HepG2 (cell line): Measurements from ENCODE around the gene TMEM143. TPM values are rescaled to one million over a fixed set of nuclear protein-coding genes. Genes with fewer than 3 reads are reported as not detected.

Source experiments
- ARID2 ChIP-seq: sonication (generic); formaldehyde crosslinking; IDR thresholded peaks from 2 replicates; pipeline ENCODE4 v1.8.1; 2022; ENCODE audit warnings: mild to moderate bottlenecking, missing genetic modification reagents, borderline replicate concordance
- FOXO1 ChIP-seq: sonication (generic); formaldehyde crosslinking; IDR thresholded peaks from 2 replicates; pipeline ENCODE4 v1.4.0; 2020; ENCODE audit warnings: missing genetic modification reagents
- HMGXB3 ChIP-seq: sonication (generic); formaldehyde crosslinking; IDR thresholded peaks from 2 replicates; pipeline ENCODE4 v1.4.0; 2020; ENCODE audit warnings: missing genetic modification reagents, borderline replicate concordance
- HNF4G ChIP-seq, 2 experiments: sonication (generic) in 1 of 2; formaldehyde crosslinking in 1 of 2; IDR thresholded peaks; 2 replicates each; pipeline versions ENCODE4 v1.4.0 to v1.6.1; 2011 to 2020; ENCODE audit warnings: borderline replicate concordance in 2 of 2, low read depth in 2 of 2, mild to moderate bottlenecking in 2 of 2, low read length in 1 of 2, missing genetic modification reagents in 1 of 2, moderate library complexity in 1 of 2
- JARID2 ChIP-seq: sonication (generic); formaldehyde crosslinking; IDR thresholded peaks from 2 replicates; pipeline ENCODE4 v1.8.1; 2023; ENCODE audit warnings: missing genetic modification reagents, inconsistent platforms; ENCODE audit not compliant: insufficient replicate concordance
- MIER3 ChIP-seq: IDR thresholded peaks from 2 replicates; pipeline ENCODE4 v1.6.1; 2016; ENCODE audit warnings: missing compliant biosample characterization, borderline replicate concordance
- PCBP1 ChIP-seq: fragments of 200-400 bp; formaldehyde crosslinking; IDR thresholded peaks from 2 replicates; pipeline ENCODE4 v1.6.1; 2017; ENCODE audit warnings: mild to moderate bottlenecking, low read depth, low read length, borderline replicate concordance
- SIN3A ChIP-seq: IDR thresholded peaks from 2 replicates; pipeline ENCODE4 v1.6.1; 2011; ENCODE audit warnings: low read depth, mild to moderate bottlenecking, control low read depth, low read length, borderline replicate concordance
- SMAD9 ChIP-seq: sonication (generic); formaldehyde crosslinking; IDR thresholded peaks from 2 replicates; pipeline ENCODE4 v1.5.1; 2020; ENCODE audit warnings: mild to moderate bottlenecking, missing genetic modification reagents
- THAP11 ChIP-seq: IDR thresholded peaks from 2 replicates; pipeline ENCODE4 v1.6.1; 2016; ENCODE audit warnings: missing biosample characterization, missing genetic modification reagents
- ZBTB25 ChIP-seq: IDR thresholded peaks from 2 replicates; pipeline ENCODE4 v1.6.1; 2018; ENCODE audit warnings: missing genetic modification reagents
- ZNF501 ChIP-seq: sonication (generic); formaldehyde crosslinking; IDR thresholded peaks from 2 replicates; pipeline ENCODE4 v1.5.1; 2020; ENCODE audit warnings: mild to moderate bottlenecking, moderate library complexity, missing genetic modification reagents
- ZNF607 ChIP-seq: sonication (generic); formaldehyde crosslinking; IDR thresholded peaks from 2 replicates; pipeline ENCODE4 v1.5.1; 2020; ENCODE audit warnings: missing genetic modification reagents, mild to moderate bottlenecking, borderline replicate concordance
- ZNF792 ChIP-seq: IDR thresholded peaks from 2 replicates; pipeline ENCODE4 v1.6.1; 2016
- polyA plus RNA-seq, 8 experiments: library from polyadenylated mRNA; depleted of rRNA in 3 of 8; stranded (reverse) in 7 of 8; unstranded in 1 of 8; fragments of >200 nt; fragmentation: Illumina TruSeq in 4 of 8; extraction: Trizol in 4 of 8; gene quantifications; 2 replicates each; pipeline versions ENCODE4 v1.2.1 to v1.2.3, GENCODE V29; 2011 to 2016; ENCODE audit warnings: low read depth in 4 of 8, missing spikeins in 1 of 8, mixed read lengths in 1 of 8; ENCODE audit not compliant: insufficient read depth in 1 of 8
- total RNA-seq, 5 experiments: library from RNA; depleted of rRNA; stranded (reverse); fragments of >200 nt; fragmentation: Illumina TruSeq; extraction: Trizol; gene quantifications; 2 replicates each; pipeline ENCODE4 v1.2.3, GENCODE V29; 2016; ENCODE audit warnings: low read depth in 1 of 5
- TF ChIP-seq, protein P1 (sequence below): sonication (generic); formaldehyde crosslinking; IDR thresholded peaks from 2 replicates; pipeline ENCODE4 v1.5.0; 2020; ENCODE audit warnings: mild to moderate bottlenecking, missing genetic modification reagents, borderline replicate concordance
- TF ChIP-seq, protein P2 (sequence below): sonication (generic); formaldehyde crosslinking; IDR thresholded peaks from 2 replicates; pipeline ENCODE4 v1.4.0; 2020; ENCODE audit warnings: missing genetic modification reagents, borderline replicate concordance

Gene TMEM143
- total and polyA plus RNA-seq, 2 of the 13 experiments (the other 11 are each of a cell fraction or from before 2014, with no cell fraction given) = 7.7 to 11.3 TPM

- TF ChIP-seq ZBTB25 (CRISPR knock-in tag) (no peak), MIER3 (CRISPR knock-in tag) (0 out of 2 replicates have a peak, but pooled peaks have one; percentile 34), HNF4G (IDR thresholded peaks at IDR 0.05; ENCODE audit: borderline replicate concordance, low read depth, low read length) (no peak), HNF4G (CRISPR knock-in tag; IDR thresholded peaks at IDR 0.05; ENCODE audit: borderline replicate concordance, low read depth) (no peak), ZNF792 (0 out of 2 replicates have a peak, but pooled peaks have one; percentile 18), THAP11 (CRISPR knock-in tag) (peak; percentile 53), ZNF501 (CRISPR knock-in tag) (peak; percentile 74; the same call in 1 of the 2 replicates), ZNF607 (peak; percentile 61; the same call in 1 of the 2 replicates), JARID2 (CRISPR knock-in tag) (peak; percentile 18), HMGXB3 (CRISPR knock-in tag) (peak; percentile 82; the same call in 1 of the 2 replicates), SIN3A (peak; percentile 19; the same call in 1 of the 2 replicates), SMAD9 (CRISPR knock-in tag) (no peak), FOXO1 (CRISPR knock-in tag) (0 out of 2 replicates have a peak, but pooled peaks have one; percentile 27), ARID2 (CRISPR knock-in tag) (0 out of 2 replicates have a peak, but pooled peaks have one; percentile 68), PCBP1 (no peak)
- TF ChIP-seq, protein P1, sequence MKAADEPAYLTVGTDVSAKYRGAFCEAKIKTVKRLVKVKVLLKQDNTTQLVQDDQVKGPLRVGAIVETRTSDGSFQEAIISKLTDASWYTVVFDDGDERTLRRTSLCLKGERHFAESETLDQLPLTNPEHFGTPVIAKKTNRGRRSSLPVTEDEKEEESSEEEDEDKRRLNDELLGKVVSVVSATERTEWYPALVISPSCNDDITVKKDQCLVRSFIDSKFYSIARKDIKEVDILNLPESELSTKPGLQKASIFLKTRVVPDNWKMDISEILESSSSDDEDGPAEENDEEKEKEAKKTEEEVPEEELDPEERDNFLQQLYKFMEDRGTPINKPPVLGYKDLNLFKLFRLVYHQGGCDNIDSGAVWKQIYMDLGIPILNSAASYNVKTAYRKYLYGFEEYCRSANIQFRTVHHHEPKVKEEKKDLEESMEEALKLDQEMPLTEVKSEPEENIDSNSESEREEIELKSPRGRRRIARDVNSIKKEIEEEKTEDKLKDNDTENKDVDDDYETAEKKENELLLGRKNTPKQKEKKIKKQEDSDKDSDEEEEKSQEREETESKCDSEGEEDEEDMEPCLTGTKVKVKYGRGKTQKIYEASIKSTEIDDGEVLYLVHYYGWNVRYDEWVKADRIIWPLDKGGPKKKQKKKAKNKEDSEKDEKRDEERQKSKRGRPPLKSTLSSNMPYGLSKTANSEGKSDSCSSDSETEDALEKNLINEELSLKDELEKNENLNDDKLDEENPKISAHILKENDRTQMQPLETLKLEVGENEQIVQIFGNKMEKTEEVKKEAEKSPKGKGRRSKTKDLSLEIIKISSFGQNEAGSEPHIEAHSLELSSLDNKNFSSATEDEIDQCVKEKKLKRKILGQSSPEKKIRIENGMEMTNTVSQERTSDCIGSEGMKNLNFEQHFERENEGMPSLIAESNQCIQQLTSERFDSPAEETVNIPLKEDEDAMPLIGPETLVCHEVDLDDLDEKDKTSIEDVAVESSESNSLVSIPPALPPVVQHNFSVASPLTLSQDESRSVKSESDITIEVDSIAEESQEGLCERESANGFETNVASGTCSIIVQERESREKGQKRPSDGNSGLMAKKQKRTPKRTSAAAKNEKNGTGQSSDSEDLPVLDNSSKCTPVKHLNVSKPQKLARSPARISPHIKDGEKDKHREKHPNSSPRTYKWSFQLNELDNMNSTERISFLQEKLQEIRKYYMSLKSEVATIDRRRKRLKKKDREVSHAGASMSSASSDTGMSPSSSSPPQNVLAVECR = peak; percentile 38; the same call in 1 of the 2 replicates
- TF ChIP-seq, protein P2, sequence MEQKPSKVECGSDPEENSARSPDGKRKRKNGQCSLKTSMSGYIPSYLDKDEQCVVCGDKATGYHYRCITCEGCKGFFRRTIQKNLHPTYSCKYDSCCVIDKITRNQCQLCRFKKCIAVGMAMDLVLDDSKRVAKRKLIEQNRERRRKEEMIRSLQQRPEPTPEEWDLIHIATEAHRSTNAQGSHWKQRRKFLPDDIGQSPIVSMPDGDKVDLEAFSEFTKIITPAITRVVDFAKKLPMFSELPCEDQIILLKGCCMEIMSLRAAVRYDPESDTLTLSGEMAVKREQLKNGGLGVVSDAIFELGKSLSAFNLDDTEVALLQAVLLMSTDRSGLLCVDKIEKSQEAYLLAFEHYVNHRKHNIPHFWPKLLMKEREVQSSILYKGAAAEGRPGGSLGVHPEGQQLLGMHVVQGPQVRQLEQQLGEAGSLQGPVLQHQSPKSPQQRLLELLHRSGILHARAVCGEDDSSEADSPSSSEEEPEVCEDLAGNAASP (CRISPR knock-in tag) = peak; percentile 50; the same call in 1 of the 2 replicates
These were observed 30.9 kb downstream of the TMEM143 start (continued) for GRCh38 chr19:48332662-48333466.
